Hindlimb muscle (tissue), 1 donor: ENCODE results near the gene C19orf38. TPM values are rescaled to one million over a fixed set of nuclear protein-coding genes. Genes with fewer than 3 reads are reported as not detected.

Source experiments
- DNase-seq: peaks from one replicate; pipeline ENCODE4 v3.0.0-alpha.2; 2013
- polyA plus RNA-seq: library from polyadenylated mRNA; unstranded; fragments of 120-200 nt; gene quantifications from one replicate; pipeline ENCODE4 v1.2.1, GENCODE V29; 2013; ENCODE audit not compliant: insufficient read length

The C19orf38 gene
- polyA plus RNA-seq, 1 donor = 3.7 TPM

- no peak for DNase-seq
Observed at GRCh38 chr19:10911579-10912363, 63.6 kb downstream of the C19orf38 start.

DNA sequence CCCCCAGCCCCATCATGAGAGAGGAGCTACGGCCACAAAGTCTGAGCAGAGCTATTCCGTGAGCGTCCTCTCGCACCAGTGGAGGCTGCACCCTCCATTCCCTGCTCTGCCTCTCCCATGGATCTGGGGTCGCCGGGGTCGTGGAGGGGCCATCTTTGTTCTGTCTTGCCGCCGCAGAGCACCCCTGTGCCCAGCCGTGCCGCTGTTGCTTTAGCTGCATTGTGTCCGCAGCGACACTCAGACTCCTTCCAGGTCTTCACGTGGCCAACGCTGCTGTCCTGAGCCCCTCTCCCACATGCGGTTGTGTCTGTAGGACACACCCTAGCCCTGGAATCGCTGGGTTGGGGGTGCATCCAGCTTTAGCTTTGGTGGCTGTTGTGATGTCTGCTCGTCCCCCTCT, 64.4 kb downstream of the C19orf38 start:
- no peak for DNase-seq

GRCh38 chr19:10913716-10914340, 65.6 kb downstream of the C19orf38 start:
- no peak for DNase-seq

DNA sequence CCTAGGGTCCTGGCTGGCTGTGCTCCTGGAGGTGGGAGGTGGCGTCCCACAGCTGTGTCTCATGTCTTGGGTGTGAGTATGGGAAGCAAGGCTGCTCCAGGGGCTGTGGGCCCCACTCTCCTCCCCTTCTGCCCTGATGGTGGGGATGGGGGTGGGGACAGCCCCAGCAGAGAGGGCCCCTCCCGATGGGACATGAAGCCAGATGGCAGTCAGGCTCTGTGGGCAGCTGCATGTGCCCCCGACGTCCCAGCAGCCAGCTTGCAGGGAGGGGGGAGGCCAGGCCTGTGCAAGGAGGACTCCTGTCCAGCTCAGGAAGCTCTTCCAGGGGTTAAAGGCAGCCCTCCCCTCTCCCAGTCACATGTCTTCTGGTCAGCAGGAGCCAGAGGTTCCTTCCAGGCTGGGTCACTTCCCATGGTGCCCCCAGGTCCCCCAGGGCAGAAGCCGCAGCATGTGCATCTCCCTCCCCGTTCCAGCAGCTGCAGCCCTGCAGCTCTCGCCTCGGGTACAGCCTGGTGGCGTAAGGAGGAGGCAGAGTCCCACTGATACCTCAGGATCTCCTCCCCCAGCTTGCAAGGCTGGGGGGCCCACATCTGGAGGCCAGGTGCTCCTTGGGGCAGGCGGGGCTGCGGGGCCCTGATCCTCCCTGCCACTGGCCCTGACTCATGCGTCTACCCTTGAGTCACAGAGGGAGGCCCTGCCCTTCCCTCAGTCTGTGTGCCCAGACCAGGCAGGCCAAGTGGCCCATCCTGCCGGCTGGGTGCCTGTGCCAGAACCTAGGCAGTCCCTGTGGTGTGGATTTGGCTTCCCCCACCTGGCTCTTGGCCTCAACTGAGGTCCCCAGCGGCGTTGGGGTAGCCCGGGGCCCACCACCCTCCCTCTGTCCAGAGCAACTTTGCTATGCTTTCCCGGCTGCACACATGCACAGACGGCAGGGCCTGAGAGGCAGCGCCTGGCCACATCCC, 67.2 kb downstream of the C19orf38 start:
- peak; percentile 43 for DNase-seq

DNA sequence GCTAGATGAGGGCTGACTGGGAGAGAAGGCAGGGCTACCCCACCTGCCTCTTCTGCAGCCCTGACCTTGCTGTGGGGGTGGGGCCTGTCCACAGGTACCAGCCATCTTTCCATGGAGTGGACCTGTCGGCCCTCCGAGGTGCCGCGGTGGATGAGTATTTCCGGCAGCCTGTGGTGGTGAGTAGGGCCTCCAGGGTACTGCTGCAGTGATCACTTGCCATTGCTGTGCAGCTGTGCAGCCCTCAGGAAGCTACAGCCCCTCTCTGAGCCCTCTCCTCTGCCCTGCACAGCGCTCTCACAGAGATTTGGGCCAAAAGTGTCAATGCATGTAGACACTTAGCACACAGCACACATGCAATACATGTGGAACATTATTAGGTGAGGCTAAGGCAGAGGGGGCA, 68.4 kb downstream of the C19orf38 start:
- no peak for DNase-seq

GRCh38 chr19:10918359-10918758, 70.1 kb downstream of the C19orf38 start:
- DNase-seq = no peak

Other genes with a start within 250 kb of the C19orf38 start
- gene SLC44A2, start 222.9 kb upstream of the C19orf38 start, polyA plus RNA-seq = 184 TPM
- gene ILF3, start 194.1 kb upstream of the C19orf38 start, polyA plus RNA-seq = 175 TPM
- 36.8 TPM for gene QTRT1, start 147.0 kb upstream of the C19orf38 start, polyA plus RNA-seq
- gene DNM2, start 130.3 kb upstream of the C19orf38 start, polyA plus RNA-seq = 87.4 TPM
- gene TMED1, start 12.2 kb upstream of the C19orf38 start, polyA plus RNA-seq = 41.7 TPM
- 75.2 TPM for gene CARM1, start 23.1 kb downstream of the C19orf38 start, polyA plus RNA-seq
- 28.6 TPM for gene YIPF2, start 80.2 kb downstream of the C19orf38 start, polyA plus RNA-seq
- 19.0 TPM for gene TIMM29, start 80.4 kb downstream of the C19orf38 start, polyA plus RNA-seq
- gene SMARCA4, start 112.6 kb downstream of the C19orf38 start, polyA plus RNA-seq = 107 TPM
- 20.4 TPM for gene LDLR, start 241.0 kb downstream of the C19orf38 start, polyA plus RNA-seq